GM19240 (cell line): ENCODE results near the gene PIWIL1.

Experiments used
- DNase-seq: peaks from one replicate; pipeline ENCODE4 v3.0.0; 2011; ENCODE audit warnings: low spot score; ENCODE audit not compliant: insufficient read length

Gene PIWIL1

GRCh38 chr12:130337488-130338303, at the start of gene PIWIL1:
PIWIL1 (plus strand) TSS chr12:130337887; CDS start chr12:130342592, 4,705 bp downstream.
- DNase-seq: no peak

DNA sequence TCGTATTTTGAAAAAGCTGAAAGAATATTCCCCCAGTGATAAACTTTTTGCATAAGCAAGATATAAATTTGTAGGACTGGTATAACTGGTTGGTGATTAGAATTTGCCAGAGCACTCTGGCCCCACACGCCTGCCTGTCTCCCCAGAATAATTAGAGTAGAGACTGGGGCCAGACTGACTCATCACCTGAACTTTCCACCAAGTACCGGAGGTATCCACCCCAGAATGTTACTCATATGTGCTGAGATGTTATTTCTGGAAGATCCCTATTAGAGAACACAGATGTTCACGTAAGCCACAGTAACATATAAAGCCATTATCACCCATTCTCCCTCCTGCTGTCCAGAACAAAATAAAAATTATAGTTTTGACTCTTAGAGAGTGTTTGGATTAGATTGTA, 49.5 kb upstream of the PIWIL1 start:
- no peak for DNase-seq

- no peak for DNase-seq
These were observed 49.0 kb upstream of the PIWIL1 start for GRCh38 chr12:130288691-130289090.

DNA sequence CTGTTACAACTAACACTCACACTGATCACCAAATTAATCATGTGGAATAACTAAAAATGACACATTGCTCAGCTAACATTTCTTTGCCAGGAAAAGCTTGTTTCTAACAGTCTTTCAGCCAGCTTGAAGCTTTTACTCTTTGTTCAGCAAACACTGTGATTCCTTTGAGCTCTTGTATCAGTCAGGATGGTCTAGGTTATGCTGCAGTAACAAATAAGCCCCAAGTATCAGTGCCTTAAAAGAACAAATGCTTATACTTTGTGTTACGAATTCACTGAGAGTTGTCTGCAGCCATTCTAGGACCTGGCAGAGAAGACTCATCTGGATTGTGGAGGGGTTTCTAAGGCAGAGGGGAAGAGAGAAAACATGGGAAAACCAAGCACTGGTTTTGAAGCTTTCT, 47.6 kb upstream of the PIWIL1 start:
- no peak for DNase-seq

DNA sequence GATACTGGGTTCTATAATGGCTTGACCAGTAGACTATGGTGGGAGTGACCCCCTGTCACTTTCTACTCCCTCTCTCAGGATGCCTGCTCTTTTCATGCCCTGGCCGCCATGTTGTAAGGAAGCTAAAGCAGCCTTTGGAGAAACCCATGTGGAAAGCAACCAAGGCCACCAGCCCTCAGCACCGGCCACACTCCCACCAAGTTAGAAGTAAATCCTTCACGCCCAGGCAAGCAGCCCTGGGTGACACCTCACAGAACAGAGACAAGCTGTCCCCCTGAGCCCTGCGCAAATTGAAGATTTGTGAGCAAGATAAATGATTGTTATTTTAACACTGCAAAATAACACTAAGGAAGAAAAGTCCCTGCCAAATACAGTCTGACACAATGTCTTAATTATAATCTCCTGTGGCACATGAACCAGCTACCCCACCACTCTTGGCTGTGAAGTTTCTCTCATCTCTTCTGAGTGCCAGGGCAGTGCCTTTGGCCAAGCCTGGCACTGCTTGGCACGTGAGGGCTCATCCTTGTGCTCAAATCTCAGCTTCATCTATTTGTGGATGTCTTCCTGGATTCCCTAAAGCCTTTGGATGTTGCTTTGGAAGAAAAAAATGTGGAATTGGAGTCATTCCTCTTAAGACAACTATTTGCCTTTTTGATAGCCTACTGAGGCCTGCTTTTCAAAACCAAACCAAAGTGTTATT, 39.2 kb upstream of the PIWIL1 start:
- no peak for DNase-seq

DNA sequence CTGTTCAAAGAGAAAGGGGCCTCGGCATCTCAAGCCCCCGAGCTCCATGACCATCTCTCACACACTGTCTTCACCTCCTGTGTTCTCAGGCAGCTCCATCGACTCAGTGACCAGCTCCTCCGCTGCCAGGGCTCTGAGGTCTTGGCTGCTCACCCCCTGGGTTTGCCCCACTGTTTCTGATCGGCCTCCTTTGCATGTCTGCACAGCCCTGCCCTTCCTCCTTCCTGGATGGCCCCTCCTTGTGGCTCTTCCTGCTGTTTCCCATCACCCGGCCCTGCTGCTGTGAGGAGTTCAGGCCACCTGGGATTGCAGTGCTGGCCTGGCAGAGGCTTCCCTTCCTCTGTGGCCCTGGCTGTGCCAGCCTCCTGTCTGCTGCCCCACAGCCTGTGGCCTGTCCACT, 38.1 kb upstream of the PIWIL1 start:
- no peak for DNase-seq

DNA sequence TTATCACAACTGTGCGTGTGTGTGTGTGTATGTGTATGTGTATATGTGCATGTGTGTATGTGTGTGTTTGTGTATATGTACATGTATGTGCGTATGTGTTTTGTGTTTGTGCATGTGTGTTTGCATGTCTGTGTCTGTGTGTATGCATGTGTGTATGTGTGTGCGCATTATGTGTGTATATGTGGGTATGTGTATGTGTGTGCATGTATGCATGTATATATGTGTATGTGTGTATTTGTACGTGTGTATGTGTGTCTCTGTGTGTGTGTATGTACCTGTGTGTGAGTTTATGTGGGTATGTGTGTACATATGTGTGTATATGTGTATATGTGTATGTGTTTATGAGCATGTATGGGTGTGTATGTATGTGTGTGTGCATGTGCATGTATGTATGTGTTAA, 37.6 kb upstream of the PIWIL1 start:
- DNase-seq: no peak

- no peak for DNase-seq
These were observed 36.8 kb upstream of the PIWIL1 start for GRCh38 chr12:130300737-130301535.

DNA sequence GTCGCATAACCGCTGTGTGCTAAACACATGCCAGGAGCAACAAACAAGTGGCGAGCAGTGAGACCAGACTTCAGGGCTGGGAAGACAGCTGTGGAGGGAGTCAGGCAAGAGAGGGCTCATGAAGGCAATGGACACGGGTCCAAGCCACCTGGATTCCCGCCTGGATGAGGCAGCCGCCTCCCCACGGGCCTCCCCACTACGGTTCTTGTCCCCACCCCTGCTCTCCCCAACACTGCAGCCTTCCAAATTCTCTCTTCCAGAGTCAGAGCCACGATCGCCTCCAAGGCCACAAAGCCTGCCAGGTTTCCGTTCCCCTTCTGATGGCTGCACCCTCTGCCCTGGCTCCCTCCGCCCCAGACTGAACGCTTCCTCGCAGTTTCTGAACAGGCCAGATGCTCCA, 36.1 kb upstream of the PIWIL1 start:
- no peak for DNase-seq

- no peak for DNase-seq
These were observed 33.9 kb upstream of the PIWIL1 start for GRCh38 chr12:130303781-130304180.

DNA sequence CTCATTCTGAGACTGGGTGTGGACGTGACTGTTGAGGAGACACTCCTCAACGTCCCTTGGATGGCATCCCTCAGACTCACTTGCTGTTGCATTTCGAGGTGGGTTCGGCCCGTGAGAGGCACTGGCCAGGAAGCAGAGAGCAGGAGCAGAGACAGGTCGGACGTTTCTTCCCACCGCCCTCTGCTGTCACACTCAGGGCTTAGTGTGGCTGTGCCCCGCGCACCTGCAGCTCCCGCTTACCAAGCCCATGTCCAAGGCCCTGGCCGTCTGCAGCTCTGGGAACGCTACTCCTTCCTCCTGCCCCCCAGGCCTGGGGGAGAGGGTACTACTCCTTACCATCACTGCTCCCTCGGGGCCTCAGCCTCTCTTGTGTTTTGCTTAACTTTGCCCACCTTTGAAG, 29.8 kb upstream of the PIWIL1 start:
- DNase-seq: no peak

GRCh38 chr12:130308393-130308792, 29.3 kb upstream of the PIWIL1 start:
- no peak for DNase-seq

- DNase-seq: no peak
These were observed 21.4 kb upstream of the PIWIL1 start for GRCh38 chr12:130316251-130316650.

- no peak for DNase-seq
These were observed 17.2 kb upstream of the PIWIL1 start for GRCh38 chr12:130320536-130320935.

DNA sequence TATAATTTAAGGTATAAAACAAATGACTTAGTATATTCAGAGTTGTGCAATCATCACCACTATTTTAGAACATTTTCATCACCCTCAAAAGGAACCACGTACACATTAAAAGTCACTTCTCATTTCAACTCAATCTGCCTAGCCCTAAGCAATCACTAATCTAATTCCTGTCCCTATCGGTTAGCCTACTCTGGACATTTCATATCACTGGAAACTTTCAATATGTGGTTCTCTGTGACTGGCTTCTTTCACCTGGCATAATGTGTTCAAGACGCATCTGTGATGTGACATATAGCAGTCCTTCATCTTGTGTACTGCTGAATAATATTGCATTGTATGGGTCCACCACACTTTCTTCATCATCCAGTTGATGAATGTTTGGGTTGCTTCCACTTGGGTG, 15.4 kb upstream of the PIWIL1 start:
- DNase-seq: no peak

GRCh38 chr12:130330685-130331084, 7.0 kb upstream of the PIWIL1 start:
- no peak for DNase-seq

- no peak for DNase-seq
These were observed 6.5 kb upstream of the PIWIL1 start for GRCh38 chr12:130331146-130331545.

DNA sequence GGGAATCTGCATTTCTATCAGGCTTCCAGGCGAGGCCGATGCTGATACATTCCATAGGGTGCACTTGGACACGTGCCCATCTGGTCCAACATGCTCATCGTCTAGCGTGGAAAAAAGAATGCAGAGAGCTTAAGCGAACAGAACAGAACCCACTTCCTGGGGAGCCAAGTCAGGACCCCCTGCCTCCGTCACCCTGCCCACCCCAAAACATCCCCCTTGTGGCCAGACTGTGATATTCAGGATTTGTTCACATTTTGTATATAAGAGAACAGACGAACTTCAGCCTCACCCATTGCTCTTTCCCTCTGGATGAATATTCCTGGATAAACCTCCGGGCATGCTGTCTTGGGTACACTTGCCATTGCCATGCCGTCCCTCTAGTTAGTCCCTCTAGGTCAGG, 4.3 kb upstream of the PIWIL1 start:
- no peak for DNase-seq

GRCh38 chr12:130334399-130334798, 3.3 kb upstream of the PIWIL1 start:
- DNase-seq: no peak

- DNase-seq: no peak
These were observed 2.8 kb upstream of the PIWIL1 start for GRCh38 chr12:130334937-130335336.

DNA sequence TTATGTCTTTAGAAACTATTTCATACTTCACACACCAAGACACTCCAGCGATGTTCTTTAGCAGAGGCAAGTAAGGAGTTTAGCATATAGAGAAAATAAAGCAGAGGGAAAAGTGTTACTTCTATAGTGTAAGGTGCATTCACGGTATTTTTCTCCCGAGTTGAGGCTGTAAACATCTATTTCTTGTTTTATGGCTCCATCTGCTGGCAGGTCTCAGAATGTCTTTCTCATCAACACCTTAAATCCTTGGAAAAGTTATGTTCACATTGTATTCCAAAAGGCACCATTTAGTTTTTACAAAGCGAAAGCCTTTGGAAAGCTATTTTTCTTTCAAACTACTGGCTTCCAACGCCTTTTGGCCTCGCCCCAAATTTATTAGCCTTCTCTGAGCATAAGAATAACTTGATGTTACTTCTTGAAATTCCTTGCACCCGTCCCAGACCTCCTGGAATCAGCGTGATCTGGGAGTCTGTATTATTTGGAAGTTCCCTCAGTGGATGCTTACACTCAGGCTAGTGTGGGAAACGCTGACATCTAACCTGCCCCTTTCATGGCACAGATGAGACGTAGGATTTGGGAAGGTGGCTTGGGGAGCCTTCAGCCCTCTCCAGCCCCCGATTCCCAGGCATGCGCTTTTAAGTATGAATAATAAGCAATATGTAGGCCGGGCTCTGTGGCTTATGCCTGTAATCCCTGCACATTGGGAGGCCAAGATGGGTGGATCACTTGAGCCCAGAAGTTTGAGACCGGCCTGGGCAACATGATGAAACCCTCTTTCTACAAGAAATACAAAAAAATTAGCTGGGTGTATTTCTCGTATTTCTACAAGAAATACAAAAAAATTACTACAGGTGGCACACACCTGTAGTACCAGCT, 1.9 kb upstream of the PIWIL1 start:
- no peak for DNase-seq
